Fibroblast of pulmonary artery (primary cell): ENCODE data around the gene MMP21.

Source experiments
- DNase-seq: peaks from one replicate; pipeline ENCODE4 v3.0.0-alpha.2; 2010; ENCODE audit warnings: low read depth
- H3K4me3 ChIP-seq: replicated peaks from 2 replicates; pipeline ENCODE4 v1.5.1; 2011; ENCODE audit warnings: low read depth, mild to moderate bottlenecking, control low read depth, low read length, moderate library complexity
- CTCF ChIP-seq: IDR thresholded peaks from 2 replicates; pipeline ENCODE4 v1.5.1; 2011; ENCODE audit warnings: mild to moderate bottlenecking, control low read depth, low read length, inconsistent platforms; ENCODE audit errors: missing control alignments

The MMP21 gene

GRCh38 chr10:125792342-125793300 lies 17.0 kb upstream of the MMP21 start:
- DNase-seq = no peak
- no peak overlapping the region for H3K4me3 ChIP-seq
- TF ChIP-seq CTCF = no peak

- TF ChIP-seq CTCF = no peak
- no peak overlapping the region for H3K4me3 ChIP-seq
- no peak for DNase-seq
Observed at GRCh38 chr10:125788156-125789034, 12.8 kb upstream of the MMP21 start.

- no peak for TF ChIP-seq CTCF
- no peak overlapping the region for H3K4me3 ChIP-seq
- no peak for DNase-seq
Observed at GRCh38 chr10:125785791-125786190, 10.2 kb upstream of the MMP21 start.

GRCh38 chr10:125783957-125784356 lies 8.3 kb upstream of the MMP21 start:
- DNase-seq = no peak
- no peak for TF ChIP-seq CTCF
- H3K4me3 ChIP-seq = no peak overlapping the region

- H3K4me3 ChIP-seq = no peak overlapping the region
- DNase-seq = no peak
- no peak for TF ChIP-seq CTCF
Observed at GRCh38 chr10:125783408-125783807, 7.8 kb upstream of the MMP21 start.

- H3K4me3 ChIP-seq = no peak overlapping the region
- no peak for DNase-seq
- no peak for TF ChIP-seq CTCF
Observed at GRCh38 chr10:125782616-125783015, 7.0 kb upstream of the MMP21 start.
